Fibroblast of the aortic adventitia (primary cell): ENCODE data around the gene FOXO3. TPM values are rescaled to one million over a fixed set of nuclear protein-coding genes. Genes with fewer than 3 reads are reported as not detected.

Source experiments
- DNase-seq: peaks from one replicate; pipeline ENCODE4 v3.0.0-alpha.2; 2010; ENCODE audit warnings: low read depth
- H3K4me3 ChIP-seq: 2 replicates; pipeline ENCODE4 v1.5.1; 2011; ENCODE audit warnings: low read depth, mild to moderate bottlenecking, control low read depth, low read length, moderate library complexity
- CTCF ChIP-seq: IDR thresholded peaks from 2 replicates; pipeline ENCODE4 v1.5.1; 2011; ENCODE audit warnings: mild to moderate bottlenecking, low read length, control low read depth, inconsistent platforms; ENCODE audit not compliant: insufficient read depth
- total RNA-seq: library from RNA; depleted of rRNA; stranded (reverse); fragments of >200 nt; gene quantifications from 2 replicates; pipeline ENCODE4 v1.2.3, GENCODE V29; 2012; ENCODE audit warnings: low replicate concordance

Gene FOXO3
- total RNA-seq, 1 donor = 54.5 TPM

DNA sequence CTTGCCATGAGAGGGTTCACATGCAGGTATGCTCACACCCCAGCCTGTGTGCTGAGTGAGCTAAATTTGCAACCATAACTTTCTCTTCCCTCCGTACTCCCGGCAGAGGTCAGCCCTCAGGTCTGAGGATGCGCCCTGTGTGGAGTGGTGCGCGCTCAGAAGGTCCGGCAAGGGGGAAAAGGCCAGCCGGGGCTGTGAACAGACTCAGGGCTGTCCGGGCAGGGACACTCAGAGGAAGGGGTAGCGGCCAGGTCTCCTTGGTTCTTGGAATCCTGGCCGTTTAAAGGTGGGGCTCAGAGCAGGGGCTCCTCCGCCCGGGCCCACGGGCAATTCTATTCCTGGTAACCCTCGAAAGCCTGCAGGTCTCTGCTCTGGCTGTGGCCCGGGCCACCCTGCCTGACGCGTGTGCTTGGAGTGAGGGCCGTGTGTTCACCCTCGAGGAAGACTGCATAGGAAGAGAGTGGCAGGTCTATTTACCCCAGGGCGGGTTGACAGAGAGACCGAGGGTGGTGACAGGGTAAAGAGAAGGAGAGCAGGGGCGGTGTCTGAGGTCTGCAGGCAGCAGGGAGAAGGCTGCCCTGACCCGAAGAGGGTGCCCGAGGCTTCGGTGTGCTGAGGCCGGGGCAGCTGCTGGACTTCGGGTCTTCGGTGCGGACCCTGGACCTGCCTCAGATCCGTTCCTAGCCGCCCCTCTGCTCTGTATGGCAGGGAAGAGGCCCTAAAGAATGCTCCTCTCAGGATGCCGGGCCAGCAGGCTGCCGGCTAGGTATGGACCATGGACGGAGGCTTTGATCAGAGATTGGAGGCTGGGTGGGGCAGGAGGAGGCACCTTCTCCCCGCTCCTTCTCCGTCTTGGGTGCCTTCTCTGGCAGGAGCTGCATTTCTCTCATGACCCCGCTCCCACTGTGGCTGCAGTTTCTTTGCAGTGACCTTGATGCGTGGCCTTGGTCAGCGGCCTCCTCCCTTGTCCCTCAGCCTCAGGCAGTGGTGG is 156.4 kb downstream of the FOXO3 start:
- no peak for TF ChIP-seq CTCF
- DNase-seq = no peak
- no peak overlapping the region for H3K4me3 ChIP-seq

DNA sequence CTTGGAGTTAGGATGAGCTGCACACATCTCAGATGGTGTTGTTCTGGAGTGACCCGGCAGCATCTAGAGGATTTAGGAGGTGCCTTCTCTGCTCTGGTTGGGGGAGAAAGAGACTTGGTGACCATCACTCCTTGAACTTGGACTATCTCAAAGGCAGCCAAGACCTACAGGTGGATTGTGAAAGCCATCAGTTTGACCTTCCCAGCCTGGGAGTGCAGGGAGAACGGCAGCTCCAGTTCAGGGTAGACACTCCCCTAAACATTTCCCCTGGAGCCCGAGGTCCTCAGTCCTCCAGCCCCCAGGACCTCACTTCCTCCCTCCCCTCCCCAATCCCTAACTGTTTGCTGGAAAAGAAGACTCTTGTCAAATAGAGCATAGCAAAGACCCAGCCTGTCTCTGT is 158.8 kb downstream of the FOXO3 start:
- no peak overlapping the region for H3K4me3 ChIP-seq
- DNase-seq = no peak
- TF ChIP-seq CTCF = no peak

GRCh38 chr6:108720827-108721226 is 160.1 kb downstream of the FOXO3 start:
- no peak for DNase-seq
- no peak for TF ChIP-seq CTCF
- H3K4me3 ChIP-seq = no peak overlapping the region

DNA sequence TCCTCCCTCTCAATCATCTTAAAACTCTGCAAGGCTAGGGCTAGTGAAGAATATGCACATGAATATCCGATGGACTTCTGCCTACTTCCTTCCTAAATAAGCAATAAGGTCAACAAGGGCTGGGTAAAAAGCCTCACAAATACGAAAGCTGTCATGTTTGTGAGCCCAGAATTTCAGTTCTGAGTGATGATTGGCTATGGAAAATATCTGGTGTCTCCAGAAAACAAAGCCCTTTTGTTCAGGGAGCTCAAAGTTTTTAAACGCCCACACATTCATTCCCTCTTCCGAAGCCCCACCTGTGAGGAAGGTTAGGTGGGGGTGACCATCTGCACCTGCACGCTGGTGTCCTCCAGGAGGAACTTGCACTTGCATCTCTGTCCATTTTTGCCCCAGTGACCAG is 160.6 kb downstream of the FOXO3 start:
- H3K4me3 ChIP-seq = no peak overlapping the region
- no peak for TF ChIP-seq CTCF
- no peak for DNase-seq

- no peak for DNase-seq
- no peak for TF ChIP-seq CTCF
- H3K4me3 ChIP-seq = no peak overlapping the region
These were observed 162.9 kb downstream of the FOXO3 start for GRCh38 chr6:108723594-108723993.

GRCh38 chr6:108726726-108727339 is 166.1 kb downstream of the FOXO3 start:
- no peak overlapping the region for H3K4me3 ChIP-seq
- no peak for TF ChIP-seq CTCF
- DNase-seq = no peak
